ENCODE data around the gene ANKS1A.
"Not testable (repeated sequence)": the region's sequence is repeated elsewhere in the genome, so short reads cannot be mapped to it uniquely, and the experiment has no call there.

The ANKS1A gene

DNA sequence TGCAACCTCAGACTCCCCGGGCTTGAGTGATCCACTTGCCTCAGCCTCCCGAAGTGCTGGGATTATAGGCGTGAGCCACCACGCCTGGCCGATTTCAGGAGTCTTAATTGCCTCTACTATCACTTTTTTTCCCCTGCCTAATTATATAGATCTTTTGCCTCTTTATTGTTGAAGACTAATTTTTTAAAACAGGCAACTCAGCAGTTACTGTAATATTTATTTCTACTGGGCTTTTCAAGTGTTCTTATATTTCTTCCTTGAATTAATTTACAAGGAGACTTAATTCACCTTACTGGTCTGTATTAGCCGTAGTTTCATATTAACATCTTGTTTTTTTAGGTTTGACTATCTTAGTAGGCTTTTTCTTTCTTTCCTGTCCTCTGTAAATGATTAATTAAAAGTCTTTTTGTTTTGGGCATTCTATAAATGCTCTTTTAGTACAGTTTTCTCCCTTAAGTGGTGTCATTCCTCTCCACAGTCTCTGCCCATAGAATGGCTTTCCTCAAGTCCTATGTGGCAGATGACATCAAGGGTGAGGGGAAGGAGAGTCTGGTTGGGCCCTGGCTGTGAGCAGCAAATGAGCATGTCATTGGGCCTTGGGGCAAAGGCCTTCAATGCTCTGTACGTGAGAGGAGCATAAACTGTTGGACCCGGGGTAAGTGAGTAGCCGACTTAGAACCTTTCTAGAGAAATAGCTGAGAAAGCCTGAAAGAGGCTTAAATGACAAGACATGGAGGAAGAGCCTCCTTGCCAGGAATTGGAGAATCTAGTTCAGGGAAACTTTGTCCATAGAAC lies 36.0 kb downstream of the ANKS1A start:
- no peak for DNase-seq

DNA sequence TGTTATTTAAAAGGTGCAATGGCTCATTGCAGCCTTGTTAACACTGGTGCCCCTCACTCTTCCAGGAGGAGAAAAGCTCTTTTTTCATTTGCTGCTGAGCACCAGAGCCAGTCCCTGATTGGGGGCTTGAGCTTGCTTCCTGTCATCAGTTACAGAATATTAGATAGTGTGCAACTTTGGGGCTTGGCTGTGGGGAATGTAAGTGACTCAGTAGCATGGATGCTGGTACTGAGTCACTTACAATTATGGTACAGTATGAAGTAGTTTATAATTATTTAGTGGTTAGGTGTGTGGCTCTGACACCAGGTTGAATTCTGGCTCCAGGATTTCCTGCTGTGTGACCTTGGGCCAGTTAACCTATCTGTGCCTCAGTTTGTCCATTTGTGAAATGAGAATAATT lies 37.6 kb downstream of the ANKS1A start:
- no peak for DNase-seq

DNA sequence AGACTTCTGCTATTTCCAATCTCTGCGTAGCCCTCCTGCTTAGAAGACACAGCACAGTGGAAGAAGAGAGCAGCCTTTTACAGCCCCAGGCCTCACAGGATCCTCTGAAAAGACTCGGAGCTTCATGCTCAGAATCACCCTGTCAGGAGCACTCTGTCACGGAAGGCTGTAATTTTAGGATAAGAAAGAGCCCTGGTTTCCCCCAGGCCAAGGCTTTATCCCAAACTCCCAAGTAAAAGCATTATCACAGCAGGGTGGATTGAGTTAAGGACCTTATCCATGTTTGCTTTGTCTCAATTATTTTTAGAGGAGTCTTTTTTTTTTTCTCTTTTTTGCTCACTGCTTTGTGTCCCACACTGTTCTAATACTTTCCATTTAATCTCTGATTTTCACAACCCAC lies 39.2 kb downstream of the ANKS1A start:
- DNase-seq, result no peak

DNA sequence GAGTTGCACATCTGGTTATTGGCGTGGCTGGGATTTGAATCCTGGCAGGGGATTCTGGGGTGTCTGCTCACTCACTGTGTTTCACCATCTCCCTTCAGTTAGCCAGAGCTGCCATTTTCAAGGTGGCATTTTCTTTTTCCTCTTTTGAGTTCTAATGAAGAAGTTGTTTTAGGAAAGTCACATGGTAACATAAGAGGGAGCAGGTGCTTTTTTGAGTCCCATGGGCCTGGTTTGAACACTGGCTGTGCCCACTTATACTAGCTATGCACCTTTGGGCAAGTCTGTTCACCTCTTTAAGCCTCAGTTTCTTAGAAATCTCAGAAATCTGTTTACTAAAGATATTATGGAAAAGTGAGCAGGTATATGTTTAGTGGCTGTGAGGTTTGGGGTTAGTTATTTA lies 39.6 kb downstream of the ANKS1A start:
- DNase-seq, result no peak

DNA sequence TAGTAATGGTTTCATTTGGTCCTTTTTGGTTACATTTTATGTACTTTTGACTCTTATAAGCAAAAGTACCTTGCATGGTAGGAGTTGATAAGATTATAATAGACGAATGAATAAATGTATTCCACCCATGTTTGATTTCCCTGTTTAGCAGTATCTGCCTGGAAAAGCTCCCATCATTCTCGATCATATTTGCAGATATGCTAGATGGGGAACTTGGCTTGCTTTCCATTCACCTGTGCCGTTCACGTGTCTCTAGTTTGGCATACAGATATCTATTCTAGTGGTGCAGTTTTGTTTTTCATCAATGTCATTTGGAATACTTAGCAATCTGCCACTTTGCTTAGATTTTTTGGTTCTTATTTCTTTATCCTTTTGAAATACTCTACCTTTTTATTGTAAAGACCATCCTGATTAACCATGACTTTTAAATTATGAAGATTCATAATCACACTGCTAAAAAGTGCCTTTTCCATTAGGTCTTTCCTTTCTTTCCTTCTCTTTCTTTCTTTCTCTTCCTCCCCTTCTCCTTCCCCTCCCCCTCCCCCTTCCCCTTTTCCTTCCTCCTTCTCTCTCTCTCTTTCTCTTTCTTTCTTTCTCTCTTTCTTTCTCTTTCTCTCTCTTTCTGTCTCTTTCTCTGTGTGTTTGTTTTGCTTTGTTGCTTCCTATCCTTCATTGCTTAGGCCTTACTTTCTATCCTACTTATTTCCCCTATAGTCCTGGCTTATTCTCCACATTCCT lies 40.4 kb downstream of the ANKS1A start:
- DNase-seq, result no peak

DNA sequence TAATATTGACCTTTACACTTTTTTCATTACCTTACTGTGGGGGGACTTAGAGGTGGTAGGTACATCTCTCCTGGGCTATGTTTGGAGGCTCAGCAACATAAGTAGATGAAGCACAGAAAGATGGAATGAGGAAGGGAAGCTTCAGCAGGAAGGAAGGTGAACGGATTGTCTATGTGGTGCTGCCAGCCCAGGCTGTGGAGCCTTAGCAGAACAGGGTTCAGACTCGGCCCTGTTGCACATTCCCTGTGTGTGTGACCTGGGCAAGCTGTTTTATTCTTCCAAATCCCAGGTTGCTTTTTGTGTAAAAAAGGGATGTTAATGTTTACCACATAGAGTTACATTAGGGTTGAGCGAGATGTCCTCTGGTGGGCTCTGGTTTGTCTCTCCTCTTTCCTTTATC lies 41.2 kb downstream of the ANKS1A start:
- DNase-seq, result no peak

DNA sequence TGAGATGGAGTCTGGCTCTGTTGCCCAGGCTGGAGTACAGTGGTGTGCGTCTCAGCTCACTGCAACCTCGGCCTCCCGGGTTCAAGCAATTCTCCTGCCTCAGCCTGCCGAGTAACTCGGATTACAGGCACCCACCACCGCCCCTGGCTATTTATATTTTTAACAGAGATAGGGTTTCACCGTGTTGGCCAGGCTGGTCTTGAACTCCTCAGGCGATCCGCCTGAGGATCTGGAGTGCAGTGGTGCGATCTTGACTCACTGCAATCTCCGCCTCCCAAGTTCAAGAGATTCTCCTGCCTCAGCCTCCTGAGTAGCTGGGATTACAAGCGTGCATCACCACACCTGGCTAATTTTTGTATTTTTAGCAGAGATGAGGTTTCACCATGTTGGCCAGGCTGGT lies 43.1 kb downstream of the ANKS1A start:
- not testable (repeated sequence) for DNase-seq

DNA sequence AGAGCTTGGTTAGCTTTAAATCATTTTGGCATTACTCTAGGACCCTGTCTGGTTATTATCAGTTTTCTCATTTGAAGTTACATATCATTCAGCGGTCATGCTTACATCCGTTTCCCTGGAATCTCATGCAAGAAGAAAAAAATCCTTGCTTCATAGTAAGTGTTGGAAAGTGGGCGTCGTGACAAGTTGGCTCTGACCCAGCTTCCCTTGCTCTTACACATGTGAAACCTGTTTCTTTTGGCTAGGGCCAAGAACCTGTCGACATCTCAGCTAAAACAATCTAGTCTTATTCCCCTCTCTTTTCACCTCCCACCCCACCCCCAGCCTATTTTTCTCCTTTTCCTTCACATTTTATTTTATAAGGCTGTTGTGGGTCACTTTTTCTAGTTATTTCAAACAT lies 45.5 kb downstream of the ANKS1A start:
- DNase-seq, result no peak

DNA sequence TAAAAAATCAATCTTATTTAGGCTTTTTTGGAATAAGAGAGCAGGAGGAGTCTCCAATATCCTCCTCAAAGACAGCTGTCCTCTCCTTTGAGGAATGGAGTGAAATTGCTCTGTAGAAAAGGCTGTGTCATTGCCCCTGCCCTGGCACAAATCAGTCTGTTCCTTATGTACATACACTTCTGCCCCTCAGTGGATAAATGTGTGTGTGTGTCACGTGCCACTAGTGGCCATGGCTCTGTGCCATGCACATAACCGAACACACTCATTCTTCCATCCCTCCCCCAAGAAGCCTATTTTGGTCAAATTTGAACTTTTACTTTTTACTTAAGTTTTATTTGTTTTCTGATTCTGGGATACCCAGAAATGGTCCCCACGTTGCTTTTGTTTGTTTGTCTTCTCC lies 49.2 kb downstream of the ANKS1A start:
- DNase-seq, result no peak

DNA sequence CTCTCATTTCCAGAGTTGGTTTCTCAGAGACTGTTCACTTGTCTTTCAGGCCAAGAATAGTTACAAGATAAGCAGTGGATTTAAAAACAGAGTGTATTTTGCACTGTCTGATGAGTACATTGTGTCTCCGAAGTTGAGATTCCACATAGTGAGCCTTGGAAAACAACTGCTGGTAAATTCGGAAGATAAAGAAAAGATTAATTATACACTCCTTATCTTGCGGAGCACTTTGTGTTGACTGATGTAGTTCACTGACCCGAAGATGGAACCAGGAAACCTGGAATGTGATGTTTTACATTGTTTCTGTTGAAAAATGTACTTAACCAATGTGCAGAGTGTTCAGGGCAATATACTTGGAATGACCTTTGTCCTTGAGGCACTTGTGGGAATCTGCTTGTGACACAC lies 51.0 kb downstream of the ANKS1A start:
- DNase-seq, result no peak

DNA sequence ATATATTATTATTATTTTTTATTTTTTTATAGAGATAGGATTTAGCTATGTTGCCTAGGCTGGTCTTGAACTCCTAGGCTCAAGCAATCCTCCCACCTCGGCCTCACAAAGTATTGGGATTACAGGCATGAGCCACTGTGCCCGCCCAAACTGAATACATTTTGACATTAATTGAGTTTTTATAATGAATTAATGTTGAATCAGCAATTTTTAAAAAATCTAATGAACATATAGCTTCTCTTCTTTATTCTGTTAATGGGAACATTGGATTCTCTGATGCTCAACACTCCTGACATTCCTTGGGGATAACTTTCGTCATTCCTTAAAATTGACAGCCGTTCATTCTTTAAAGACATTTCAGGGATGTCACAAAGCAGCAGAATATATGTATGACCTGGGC lies 52.4 kb downstream of the ANKS1A start:
- no peak for DNase-seq

DNA sequence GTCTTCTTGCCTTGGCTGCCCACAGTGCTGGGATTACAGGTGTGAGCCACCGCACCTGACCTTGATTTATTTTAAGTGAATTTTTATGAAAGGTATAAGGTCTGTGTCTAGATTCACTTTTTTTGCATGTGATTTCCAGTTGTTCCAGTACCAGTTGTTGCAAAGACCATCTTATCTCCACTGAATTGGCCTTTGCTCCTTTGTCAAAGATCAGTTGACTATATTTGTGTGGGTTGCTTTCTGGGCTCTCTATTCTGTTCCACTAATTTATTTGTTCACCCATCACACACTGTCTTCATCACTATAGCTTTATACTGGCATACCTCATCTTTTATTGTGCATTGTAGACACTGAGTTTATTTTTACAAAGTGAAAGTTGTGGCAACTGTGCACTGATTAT lies 56.3 kb downstream of the ANKS1A start:
- DNase-seq, result no peak

DNA sequence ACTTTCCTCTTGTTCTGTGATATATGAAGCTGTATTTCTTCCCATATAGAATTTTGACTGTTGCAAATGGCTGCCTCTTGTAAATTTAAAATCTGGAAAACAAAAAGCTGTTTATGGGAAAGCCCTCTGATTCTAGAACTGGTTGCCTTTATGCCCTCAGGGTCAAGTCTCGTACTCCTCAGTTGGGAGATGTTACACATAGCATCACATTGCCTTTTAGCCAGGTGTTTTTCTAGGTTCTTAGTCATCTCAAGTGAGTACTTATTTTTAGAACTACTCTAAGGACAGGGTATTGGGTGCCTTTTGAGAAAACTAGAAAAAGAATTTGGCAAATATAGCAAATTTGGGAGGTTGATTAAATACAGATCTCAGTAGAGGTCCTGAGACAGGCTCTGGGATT lies 58.5 kb downstream of the ANKS1A start:
- no peak for DNase-seq

DNA sequence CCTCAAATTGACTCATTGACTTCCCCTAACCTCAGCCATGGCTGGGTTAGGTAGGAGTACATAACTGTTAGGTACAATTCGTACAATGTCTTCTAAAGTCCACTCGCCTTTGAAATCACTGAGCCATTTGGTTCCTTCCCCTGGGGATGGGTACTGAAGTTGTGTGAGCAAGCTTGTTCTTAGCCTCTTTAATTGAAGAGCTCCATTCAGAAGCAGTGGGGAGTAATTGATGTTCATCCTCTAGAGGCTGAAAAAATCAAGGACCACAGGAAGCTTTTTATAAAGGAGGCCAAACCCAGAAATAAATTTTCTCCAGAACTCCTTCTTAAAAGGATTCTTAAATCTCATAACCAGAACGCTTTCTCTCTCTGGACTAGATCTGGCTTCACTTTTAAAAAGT lies 60.6 kb downstream of the ANKS1A start:
- no peak for DNase-seq

DNA sequence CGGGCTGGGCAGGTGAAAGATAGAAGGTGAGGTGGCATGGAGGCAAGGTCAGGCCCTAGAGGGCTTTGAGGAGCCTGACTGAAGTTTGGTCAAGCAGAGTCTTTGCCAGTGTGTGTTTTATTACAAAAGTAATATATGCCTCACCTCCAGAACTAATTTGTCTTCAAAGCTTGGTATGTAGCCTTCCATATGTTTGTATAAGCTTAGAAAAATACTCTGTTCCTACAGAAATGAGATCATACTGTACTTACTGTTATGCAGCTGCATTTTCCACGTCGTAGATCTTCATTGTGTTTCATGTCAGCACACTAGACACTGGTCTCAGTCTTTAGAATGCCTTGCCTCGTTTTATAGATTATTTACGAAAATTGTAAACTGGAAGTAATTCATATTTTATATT lies 61.8 kb downstream of the ANKS1A start:
- no peak for DNase-seq

DNA sequence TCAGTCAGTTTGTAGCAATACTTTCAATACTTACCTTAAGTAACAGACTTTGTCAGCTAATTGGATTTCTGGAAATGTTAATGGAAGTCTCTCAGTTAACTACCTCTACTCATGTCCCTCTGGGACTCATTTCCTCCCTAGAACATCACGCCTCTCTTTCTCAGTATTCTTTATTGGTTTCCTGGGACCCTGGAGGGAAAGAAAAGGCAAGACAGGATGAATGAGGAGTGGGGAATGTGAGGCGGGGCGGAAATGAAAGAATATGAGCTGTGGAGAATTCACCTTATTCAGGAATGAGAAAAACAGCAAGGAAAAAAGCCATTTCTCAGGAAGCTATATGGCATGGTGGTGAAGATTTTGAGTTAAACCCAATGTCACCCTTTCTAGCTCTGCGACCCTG lies 62.7 kb downstream of the ANKS1A start:
- no peak for DNase-seq

DNA sequence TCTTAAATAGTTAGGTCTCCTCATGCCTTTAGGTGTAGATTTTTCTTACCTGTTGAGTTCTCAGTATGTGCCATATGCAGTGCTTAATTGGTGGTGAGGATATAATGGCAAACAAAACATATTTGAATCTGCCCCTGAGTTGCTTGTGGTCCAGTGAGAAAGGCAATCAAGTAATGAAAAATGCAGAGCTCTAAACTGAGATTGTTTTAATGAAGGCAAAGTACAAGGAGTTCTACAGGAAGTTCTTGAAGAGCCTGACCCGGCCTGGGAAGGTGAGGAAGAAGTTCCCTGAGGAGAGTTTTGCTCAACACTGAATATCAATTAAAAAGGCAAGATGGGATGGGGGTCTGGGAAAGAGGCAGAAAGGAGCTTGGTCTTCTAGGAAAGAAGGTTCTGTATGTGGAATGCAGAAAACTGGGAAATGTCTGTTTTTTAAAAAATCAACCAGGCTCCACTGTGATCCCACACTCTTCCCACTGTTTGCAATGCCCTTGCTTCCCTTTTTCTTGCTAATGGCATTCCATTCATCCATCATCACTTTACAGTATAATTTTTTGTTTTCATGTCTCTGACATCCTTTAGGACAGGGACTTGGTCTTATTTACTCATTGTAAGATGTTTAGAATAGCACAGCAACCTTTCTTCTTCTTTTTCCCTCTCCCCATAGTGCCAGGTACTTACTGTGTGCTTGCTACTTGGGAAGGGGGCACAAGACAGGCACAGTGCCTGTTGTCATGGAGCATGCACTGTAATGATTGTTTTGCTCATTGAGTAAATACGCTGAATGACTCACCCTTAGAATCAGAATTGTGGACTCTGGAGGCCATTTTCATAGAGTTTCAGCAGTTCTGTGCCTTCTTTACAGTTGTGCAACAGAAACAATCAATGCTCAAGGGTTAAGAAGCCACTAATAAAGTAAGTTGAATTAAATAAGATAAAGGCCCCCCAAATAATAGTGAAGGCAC lies 64.3 kb downstream of the ANKS1A start:
- DNase-seq, result no peak

DNA sequence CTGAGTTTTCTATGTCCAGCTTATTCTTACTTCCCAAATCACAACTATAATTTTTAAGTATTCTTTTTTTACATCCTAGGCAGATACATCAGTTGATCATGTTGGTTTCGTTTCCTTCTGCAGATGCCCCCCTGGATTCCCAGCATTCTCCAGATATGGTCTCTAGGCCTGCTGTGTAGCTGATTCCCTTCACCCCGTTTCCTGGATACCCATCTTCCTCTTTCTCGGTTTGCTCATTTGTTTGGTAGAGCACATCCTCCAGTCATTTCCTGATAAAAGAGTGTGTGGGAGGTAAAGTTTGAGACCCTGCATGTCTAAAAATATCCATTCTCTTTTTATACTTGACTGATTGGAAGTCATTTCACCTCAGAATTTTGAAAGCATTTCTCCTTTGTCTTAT lies 66.4 kb downstream of the ANKS1A start:
- DNase-seq, result no peak

DNA sequence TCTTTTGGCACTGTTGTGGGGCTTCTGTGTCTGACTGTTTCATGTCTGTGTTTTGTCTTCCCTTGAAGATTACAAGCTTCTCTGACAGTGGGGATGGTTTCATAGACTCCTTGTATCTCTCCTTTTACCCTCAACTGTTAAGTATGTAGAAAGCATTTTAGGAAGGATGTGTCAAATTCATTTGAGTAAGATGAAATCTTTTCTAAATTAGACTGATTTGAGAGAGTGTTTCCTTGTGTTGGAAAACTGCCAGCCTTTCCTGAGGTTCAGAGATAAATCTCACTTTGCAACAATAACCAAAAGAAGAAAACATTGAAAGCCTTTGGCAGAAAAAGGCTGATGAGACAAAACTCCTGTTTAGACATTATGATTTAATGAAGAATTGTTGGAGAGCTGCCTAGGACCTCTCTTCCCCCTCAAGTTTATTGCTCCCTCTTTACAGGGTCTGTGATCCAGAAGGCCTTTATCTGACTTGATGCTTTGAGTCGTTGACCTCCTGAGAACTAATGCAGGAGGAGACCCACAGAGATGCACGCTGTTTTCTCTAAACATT lies 68.3 kb downstream of the ANKS1A start:
- DNase-seq, result no peak

DNA sequence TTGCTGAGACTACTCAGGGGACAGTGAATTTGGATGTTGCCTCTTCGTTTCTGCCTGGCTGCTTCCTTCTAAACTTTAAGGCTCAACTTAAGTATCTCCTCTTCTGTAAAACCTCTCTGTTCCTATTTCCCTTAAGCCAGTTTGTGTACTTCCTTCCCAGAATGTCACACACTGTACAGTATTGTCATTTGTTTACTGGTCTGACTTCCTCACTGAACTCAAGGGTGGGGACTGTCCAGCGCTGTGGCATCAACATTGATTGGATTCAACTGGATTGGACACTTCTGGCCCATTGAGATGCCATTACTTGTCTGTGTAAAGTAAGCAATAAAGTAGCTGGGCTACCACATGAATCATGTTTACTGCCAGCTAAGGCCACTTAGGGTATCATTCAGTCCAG lies 69.7 kb downstream of the ANKS1A start:
- no peak for DNase-seq

DNA sequence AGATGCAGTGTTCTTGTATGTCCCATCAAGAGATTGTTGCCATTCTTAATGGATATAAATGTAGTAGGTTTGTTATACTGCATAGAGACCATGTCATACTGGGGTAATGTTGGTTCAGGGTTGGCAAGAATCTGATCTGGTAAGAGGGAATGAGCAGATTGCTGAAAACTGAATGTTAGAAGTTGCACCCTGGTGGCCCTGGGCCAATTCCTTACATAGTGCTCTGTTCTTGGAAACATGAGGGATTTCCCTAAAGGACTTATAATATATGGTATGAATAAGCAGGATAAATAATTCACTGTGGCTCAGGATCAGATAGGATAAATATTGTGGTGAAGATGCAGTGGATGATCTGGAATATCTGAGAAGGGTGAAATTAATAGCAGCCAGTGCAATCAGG lies 70.2 kb downstream of the ANKS1A start:
- DNase-seq, result no peak

DNA sequence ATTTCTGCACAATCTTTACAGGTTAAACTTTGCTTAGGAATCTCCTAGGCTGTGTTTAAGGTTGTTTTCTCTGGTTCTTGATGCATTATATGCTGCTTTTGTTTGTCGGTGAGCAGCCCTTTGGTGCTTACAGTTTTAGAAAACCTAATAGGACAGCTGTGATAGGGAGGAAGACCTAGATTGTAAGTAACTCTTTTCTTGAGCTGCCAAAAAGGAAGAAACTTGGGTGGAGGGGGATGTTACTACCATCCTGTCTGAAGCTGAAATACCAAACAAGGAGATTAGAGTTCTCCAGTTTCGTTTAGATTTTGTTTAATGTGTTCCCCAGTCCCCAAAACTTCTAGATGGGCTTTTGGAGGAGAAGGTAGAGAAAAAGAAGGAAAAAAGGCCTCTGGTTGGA lies 72.0 kb downstream of the ANKS1A start:
- DNase-seq, result no peak

DNA sequence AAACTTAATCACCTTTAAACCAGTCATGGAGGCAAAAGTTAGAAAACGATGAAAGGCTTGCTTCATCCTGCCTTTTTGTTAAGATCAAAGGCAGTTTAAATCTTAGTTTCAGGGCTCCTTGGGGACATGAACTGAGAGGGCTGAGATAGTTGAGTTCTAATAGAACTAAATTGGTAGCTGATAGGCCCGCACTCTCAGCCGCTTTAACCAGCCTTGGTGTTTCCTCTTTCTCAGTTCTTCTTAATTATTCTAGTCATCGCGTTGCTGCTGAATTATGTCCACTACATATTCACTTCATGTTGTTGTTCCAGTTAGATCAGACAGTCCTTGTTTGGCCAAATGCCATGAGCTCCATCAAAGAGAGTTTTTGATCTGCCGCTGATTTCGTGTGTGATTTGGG lies 72.5 kb downstream of the ANKS1A start:
- DNase-seq, result no peak
